LoVo (cell line): ENCODE measurements around the gene ITGB6.
A peak's percentile ranks its signal among the peaks of the same experiment; 100 is the strongest.
"Not testable (repeated sequence)": the region's sequence is repeated elsewhere in the genome, so short reads cannot be mapped to it uniquely, and the experiment has no call there.

Experiments
- DNase-seq: peaks from one replicate; pipeline ENCODE4 v3.0.0-alpha.2; 2016; ENCODE audit warnings: low spot score

ITGB6 gene

DNA sequence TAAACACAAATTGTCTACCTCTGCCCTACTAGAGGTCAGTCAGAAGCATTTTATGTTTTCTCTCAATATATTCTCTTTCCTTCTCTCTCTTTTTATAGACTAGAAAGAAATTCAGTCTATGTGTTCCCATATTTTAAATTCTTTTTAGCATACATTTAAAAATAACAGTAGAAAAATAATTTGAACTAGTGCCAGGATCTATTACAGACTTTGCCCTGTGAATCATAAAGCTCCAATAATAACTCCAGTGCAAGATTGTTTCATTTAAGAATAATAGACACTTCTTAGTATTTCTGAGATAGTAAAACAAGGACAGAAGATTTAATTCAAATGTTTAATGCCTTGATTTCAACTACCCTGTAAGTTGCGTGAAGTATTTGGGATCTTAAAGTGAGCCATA lies 60.1 kb downstream of the ITGB6 start:
- peak; percentile 41 for DNase-seq

DNA sequence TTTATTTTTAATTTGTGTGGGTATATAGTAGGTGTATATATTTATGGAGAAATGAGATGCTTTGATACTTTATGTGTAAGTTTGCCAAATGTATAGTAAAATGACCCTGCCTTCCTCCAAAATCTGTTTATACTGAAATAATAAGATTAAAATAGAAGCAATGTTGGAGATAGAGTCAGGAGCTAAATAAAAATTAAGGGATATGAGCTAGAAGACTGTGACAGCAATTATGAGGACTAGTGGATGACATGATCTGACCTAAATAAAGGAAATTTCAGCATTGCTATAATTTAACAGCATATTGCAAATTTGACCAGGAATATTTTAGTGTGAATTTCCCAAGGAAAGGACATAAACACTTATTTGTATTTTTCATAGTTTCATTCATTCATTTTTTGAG lies 60.7 kb downstream of the ITGB6 start:
- DNase-seq = no peak

DNA sequence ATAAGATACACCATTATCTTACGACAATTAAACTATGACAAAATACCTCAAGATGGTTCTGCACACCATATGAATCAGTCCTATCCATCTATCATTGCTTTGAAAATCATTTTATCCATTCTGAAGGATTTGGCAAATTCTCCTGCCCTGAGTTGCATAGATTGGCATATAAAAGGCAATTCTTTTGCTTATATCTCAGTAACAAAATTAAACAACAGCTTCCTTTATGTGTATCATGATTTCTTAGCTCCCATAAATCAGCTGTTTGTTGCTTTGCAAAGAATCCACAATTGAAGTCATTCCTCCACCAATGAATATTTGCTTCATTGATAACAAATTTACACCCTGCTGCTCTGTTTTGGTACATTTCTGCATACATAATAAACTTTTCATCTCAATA lies 61.7 kb downstream of the ITGB6 start:
- no peak for DNase-seq

DNA sequence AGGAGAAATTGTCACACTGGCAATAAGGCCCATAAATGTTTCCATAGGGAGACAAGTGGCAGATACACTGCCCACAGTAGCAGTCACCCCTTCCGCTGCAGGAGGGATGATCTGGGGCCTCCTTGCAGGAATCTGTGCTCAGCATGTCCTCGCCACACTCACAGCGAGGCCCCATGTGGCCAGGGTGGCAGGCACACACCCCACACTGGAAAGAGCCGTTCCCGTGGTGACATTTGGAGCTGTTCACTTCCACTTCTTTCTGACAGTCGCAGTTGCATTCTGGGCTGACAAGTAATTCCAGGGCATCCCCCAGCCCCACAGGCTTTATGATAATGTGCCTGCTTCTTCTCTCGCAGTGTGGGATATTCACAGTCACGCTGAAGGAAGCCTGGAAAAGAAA lies 62.6 kb downstream of the ITGB6 start:
- DNase-seq = no peak

DNA sequence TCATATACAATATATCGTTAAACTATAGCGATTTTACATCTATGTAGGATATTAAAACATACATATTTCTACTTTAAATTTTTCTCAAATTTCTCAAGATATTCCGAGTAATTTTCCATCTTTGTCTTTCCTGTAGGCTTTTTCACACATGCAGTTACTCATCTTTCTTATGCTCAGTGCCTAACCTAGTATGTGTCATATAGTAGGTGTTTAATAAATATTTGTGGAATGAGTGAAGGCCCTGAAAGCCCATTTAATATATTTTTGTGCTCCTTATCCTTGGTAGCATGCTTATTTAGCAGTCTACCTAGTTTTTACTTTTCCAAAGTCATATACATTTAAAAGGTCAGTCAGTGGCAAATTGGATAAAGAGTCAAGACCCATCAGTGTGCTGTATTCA lies 67.3 kb downstream of the ITGB6 start:
- no peak for DNase-seq

DNA sequence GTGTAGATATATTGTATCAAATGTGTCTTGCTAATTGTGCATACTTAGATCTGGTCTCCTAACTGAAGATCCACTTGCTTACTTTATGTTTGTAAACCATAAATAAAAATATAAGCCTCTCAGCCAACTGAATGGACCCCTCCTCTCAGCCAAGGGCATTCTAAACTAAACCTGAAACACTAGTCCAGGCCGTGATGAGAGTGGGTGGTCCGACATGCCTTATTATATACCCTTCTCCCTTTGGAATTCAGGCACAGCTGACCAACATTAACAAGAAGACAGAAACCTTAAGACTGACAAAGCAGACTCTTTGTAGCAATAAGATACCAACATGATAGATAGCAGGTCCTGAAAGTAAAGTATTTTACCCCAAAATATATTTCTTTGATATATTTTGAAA lies 73.3 kb downstream of the ITGB6 start:
- DNase-seq = no peak

DNA sequence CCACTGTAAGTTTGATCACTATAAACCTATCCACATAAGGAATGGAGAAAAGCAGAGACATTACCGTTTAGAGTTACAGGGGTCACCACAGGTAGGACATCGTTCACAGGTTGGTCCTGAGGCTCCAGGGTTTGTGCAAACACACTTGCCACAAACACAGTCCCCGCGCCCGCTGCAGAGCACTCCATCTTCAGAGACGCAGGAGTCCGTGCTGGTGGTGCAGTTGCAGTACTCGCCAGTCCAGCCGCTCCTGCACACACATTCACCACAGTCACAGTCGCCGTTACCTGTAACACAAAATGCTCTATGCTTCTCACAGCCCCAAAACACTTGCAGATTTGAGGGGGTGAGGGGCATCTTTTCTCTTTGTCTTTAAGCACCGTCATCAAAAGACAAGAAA lies 73.8 kb downstream of the ITGB6 start:
- DNase-seq = no peak

DNA sequence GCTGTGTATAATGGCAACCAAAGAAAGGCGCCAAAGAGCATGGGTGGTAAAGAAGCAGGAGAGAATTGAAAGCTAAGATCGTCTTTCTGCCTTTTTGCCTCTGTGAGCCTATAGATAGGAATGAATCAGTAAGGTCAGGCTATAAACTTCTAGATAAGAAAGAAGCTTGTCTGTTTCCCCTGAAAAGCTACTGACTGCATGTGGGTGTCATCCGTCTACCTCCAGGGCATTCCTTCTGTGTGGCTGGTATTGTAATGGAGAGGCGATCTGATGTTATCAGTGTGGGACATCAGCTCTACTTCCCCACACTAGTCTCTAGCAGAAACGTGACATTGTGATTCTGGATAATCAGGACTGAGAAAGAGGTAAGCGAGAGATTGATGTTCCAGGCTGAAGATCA lies 74.2 kb downstream of the ITGB6 start:
- no peak for DNase-seq

DNA sequence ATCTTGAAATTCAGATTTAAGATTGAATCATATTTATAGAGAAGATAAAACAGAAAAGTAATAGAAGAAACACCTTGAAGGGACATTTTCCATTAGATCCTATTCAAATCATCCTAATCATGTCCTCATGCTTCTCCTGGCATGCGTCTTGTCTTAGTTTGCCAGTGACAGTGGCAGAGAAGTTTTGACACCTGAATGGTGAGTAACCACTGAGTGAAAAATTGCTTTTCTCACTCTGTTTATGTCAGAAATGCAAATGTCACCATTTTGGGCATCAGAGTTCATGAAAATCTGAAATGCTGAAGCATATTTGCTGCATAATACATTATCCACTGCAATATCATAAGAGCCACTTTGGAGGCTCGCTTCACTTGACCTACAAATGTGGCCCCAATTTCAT lies 74.7 kb downstream of the ITGB6 start:
- DNase-seq = no peak

DNA sequence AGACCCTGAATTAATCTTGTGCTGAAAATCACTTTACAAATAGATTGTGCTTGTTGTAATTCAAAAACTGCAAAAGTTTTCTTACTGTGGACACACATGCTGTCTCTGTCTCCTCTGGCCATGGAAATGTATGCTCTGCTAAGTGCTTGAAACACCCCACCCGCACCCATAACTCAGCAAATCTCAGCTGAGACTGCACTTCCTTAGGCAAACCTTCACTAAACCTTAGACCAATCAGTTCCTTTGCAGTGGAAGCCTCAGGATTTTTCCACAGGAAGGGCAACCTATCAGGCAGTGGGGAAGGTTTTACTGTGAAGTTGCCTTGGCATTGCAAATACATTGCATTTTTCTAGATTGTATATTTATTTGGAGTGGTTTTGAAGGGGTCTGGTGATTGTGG lies 75.5 kb downstream of the ITGB6 start:
- no peak for DNase-seq

DNA sequence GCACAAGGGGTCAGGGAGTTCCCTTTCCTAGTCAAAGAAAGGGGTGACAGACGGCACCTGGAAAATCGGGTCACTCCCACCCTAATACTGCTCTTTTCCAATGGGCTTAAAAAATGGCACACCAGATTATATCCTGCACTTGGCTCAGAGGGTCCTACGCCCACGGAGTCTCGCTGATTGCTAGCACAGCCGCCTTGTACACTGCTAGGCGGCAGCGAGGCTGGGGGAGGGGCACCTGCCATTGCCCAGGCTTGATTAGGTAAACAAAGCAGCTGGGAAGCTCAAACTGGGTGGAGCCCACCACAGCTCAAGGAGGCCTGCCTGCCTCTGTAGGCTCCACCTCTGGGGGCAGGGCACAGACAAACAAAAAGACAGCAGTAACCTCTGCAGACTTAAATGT lies 85.4 kb downstream of the ITGB6 start:
- not testable (repeated sequence) for DNase-seq

DNA sequence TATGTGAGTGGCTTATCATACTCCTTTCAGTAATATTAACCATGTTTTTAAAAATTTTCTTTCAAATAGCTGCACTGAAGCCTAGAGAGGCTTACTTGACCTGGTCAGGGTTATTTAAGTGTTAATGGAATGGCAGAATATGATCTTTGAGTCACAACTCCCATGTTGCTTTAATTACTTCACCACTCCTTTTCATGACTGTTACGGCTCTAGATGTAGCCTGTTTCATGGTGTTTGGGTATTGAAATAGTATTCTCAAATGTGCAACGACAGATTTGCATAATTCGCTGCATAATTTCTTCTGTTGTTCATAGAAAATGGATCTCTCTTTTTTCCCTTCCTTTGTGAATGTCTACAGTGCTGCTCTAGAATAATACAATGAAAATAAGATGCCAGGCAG lies 86.1 kb downstream of the ITGB6 start:
- DNase-seq = no peak

DNA sequence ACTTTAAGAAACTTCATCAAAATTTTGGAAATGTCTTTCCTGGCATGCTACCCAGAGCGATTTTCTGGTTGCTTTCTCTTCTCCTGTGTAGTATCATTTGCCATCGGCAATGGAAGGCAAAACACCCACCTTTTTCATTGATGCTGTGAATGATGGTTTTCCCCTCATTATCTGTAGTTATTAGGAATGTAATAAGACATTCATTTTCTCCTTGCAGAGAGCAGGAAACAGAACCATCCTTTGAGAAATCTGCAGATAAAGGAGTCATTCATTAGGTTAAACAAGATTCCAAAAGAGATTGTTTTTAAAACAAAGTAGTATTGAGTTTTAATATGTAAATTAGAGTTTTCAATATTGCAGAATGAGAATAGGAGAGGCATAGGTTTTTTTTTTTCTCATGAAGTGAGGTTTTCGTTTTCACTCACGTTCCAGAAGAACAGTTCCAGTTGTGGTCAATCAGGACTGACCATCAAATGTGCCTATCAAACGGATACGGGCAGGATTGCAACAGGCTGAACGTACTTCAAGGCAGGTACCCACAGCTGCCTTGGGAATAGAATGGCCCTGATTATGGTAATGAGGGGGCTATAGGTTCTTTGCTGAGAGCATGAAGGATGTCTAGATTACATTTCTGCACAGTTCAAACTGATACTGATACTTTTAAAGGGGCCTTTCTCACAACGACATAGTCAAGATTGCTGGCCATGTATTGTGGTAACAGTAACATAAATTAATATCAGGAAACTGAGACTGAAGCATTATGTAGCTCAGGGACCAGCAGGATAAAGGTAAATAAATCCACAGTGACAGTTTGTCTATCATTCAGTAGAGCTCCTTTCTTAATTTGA lies 87.9 kb downstream of the ITGB6 start:
- no peak for DNase-seq

DNA sequence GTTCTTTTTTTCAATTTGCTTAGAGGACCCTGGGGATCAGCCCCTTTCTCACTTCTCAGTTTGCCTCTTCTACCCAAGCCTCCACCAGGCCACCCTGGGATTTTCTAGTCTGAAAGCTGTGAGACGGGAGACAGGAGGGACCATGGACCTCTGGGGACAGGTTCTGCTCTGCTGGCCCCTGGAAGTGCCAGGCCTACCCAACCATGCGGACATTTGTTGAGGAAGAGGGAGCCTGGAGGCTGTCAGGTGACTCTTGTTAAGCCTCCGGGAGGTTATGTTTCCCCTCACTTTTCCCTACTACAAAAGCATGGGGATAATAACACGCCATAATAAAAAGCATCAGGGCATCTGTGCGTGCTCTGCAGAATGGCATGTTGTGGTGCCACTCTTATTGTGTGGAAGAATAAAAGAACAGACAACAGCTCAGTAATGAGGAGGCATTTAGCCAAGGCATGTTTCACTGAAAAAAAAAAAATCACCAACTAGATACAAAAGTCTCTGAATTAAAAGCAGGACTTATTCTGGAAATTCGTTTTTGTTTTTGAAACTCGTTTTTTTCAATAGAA lies 89.3 kb downstream of the ITGB6 start:
- DNase-seq = no peak

DNA sequence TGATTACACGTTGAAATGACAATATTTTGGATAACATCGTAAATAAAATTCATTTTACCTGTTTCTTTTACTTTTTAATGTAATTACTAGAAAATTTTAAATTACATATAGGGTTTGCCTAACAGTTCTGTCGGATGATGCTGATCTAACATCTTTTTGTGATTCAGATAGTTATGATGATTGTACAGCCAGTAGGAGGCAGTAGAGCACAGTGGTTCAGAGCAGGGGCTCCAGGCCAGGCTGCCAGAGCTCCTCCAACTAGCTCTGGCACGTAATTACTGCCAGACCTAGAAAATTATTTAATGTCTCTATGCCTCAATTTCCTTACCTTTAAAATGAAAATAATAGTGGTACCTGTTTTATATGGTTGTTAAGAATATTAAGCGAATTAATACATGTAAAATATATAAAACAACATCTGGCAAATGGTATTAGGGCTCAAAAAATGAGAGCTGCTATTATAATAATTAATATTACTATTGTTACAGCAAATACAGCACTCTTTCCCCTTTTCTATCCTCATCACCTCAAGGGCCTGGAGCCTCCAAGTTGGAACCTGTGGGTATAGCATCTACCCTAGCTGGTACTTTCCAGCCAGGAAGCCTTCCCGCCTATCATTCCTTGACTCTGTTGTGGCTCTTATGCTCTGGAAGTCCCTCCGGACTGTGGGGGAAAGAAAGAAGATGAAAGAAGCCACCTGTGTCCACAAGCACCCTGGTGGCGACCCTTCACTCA lies 90.0 kb downstream of the ITGB6 start:
- DNase-seq = peak; percentile 70

DNA sequence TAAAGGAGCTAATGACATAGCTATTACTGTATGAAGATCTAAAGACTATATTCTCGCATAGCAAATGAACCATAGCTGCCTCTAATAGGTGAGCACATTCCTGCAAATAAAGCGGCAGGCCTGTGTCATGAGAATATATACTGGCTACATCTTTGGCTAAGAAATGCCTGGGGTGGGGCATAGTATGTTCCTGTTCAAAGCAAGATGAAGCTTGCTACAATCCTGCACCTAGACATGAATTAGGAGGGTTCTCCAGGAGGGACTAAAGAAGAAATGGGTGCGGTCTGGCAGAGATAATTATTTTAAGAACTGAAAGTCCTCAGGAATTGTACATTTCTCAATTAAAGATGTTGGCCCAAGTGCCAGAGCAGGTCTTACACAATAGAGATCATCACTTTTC lies 90.8 kb downstream of the ITGB6 start:
- no peak for DNase-seq

DNA sequence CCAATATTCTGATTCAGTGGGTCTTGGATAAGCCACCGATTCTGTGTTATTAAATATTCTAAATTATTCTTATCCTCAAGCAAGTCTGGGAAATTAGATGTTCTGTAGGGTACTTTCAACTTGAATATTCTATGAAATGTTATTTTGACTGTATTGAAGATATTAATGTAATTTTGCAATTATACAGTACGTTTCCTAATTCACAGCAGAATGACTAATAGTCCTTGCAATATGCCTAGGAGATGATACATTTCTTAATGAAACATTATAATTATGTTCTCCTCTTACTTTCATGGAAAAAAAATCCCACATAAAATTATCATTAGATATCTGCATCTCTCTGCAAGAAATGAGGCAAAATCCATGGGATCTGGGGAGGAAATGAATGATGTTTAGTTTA lies 91.4 kb downstream of the ITGB6 start:
- DNase-seq = no peak

DNA sequence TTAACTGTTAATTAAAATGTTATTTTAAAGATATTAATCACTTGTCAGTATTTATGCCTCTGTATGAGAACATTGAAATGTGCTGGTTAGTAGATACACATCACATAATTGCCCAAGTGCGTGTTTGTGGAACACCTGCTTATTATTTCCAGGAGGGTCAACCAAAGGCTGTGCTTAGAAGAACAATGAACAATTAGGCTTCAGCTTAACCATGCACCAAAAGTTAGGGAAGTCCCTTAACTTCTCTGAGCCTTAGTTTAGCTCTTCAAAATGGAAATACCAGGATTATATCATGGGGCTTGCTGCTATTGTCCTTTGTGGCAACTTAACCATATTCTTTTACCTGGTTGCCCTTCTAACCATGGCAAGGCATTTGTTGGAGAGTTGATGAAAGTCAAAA lies 94.7 kb downstream of the ITGB6 start:
- DNase-seq = no peak

DNA sequence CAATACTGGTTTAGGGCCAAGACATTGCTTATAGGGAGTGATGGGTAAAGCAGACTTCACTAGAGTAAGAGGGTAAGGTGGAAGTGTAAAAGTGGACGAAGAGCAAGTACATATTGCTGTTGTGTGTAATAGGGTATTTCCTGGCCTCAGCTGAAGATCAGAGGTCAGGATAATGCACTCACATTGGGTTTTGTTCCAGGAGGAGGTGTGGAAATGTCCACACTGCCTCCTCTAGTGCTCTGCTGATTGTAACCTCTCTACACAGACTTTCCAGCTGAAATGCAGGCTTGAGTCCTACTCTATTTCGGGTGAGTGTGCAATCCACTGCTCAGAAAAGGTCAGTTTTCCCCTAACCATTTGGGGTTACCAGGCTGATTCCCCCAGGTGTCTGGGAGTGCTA lies 96.0 kb downstream of the ITGB6 start:
- DNase-seq = no peak

DNA sequence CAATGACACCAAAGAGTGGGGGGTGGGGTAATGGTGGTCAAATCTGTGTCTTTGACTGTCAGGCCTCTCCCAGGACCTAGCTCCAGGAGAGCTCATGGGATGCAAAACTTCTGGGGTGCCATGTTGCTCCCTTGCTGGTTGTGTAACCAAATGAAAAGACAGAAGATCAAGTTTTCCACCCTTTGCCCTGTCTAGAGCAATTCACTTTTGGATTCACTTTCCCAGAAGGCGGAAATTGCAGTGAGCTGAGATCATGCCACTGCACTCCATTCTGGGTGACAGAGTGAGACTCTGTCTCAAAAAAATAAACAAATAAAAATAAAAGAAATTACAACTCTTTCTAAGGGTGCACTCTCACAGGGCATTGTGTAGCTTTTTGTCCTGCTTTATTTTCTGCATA lies 102.7 kb downstream of the ITGB6 start:
- DNase-seq = no peak

DNA sequence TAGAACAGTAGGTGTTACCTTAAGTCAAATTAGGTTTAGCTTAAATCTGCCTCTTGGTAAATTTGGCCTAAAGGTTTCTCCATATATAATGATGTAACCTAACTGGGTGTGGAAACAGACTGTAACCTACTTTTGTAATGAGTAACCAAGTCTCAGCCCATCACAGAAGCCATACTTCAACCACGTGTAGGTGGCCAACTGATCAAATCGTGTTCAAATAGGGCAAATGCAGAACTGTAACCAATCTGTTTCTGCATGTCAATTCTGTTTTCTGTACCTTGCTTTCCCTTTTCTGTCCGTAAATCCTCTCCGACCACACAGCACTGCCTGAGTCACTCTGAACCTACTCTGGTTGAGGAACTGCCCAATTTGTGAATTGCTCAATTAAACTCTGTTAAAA lies 103.7 kb downstream of the ITGB6 start:
- no peak for DNase-seq

DNA sequence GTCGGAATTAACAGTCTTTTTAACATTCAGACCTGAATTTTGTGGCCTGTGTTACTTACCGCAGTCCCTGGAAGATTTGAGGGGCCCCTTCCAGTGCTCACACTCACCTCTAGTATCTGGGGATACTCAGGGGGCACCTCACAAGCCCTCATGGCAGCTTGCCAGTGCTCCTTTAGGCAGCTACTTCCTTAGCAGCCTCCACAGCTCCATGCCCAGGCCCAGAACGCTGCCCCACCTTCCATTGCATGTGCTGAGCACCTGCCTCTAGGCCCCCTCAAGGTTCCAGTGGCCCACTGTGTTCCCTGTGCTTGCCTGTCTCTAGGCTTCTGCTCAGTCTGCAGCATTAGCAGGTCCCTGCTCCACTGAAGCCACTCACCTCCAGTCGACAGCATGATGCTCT lies 107.6 kb downstream of the ITGB6 start:
- no peak for DNase-seq

DNA sequence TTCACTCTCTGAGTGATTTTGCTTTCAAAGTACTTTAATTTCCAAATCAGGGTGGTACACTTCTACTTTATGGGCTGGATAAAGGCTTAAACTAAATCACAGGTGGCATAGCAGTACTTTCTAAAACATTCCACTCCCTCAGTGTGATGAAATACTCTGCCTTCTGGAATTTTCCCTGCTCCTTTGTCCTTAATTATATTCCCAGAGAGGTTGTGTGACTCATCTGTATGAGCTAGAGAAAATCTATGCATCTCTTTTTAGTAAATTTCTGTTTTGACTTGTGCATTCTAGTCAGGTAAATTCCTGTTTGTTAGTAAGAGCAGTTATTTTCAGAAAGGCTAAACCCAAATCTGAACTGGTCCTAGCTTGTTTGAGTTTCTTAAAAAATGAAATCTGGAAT lies 108.7 kb downstream of the ITGB6 start:
- DNase-seq = no peak
